ENCODE data around the gene TOR1B. TPM values are rescaled to one million over a fixed set of nuclear protein-coding genes. Genes with fewer than 3 reads are reported as not detected.

TOR1B gene
- total and polyA plus RNA-seq, 9 donors: 12.3 to 21.5 (median 15.0) TPM

- DNase-seq: no peak
- no peak overlapping the region for H3K4me3 ChIP-seq (ENCODE audit: low read length)
- no peaks in the 10 kb centered on the region for H3K27me3 ChIP-seq (ENCODE audit: control insufficient read depth, insufficient read depth, low read length)
- H3K9me3 ChIP-seq (replicated peaks; ENCODE audit: control insufficient read depth, low read depth, low read length): no peaks in the 10 kb centered on the region
- 71% methylated on average over 3 of the region's 5 CpGs for WGBS (ENCODE audit: insufficient coverage)
- no peaks in the 10 kb centered on the region for H3K4me1 ChIP-seq (ENCODE audit: control insufficient read depth, insufficient read depth, low read length)
- no peak overlapping the region for H3K27ac ChIP-seq (ENCODE audit: low read length)
- H3K36me3 ChIP-seq (ENCODE audit: control insufficient read depth, insufficient read depth, low read length): peaks cover 47% of the 10 kb centered on the region
Observed at GRCh38 chr9:129851821-129852220, 48.8 kb downstream of the TOR1B start.

- no peak for DNase-seq
Observed at GRCh38 chr9:129852579-129852978, 49.6 kb downstream of the TOR1B start.

GRCh38 chr9:129853614-129854013, 50.6 kb downstream of the TOR1B start:
- H3K4me1 ChIP-seq (ENCODE audit: control insufficient read depth, insufficient read depth, low read length): no peaks in the 10 kb centered on the region
- H3K27ac ChIP-seq (ENCODE audit: low read length): no peak overlapping the region
- H3K27me3 ChIP-seq (ENCODE audit: control insufficient read depth, insufficient read depth, low read length): no peaks in the 10 kb centered on the region
- no peak for DNase-seq
- peaks cover 64% of the 10 kb centered on the region for H3K36me3 ChIP-seq (ENCODE audit: control insufficient read depth, insufficient read depth, low read length)
- 0% methylated on average over 1 of the region's 3 CpGs for WGBS (ENCODE audit: insufficient coverage)
- H3K4me3 ChIP-seq (ENCODE audit: low read length): no peak overlapping the region
- no peaks in the 10 kb centered on the region for H3K9me3 ChIP-seq (replicated peaks; ENCODE audit: control insufficient read depth, low read depth, low read length)

More at GRCh38 chr9:129852579-129852978, 49.6 kb downstream of the TOR1B start:
- H3K9me3 ChIP-seq (replicated peaks; ENCODE audit: control insufficient read depth, low read depth, low read length): no peaks in the 10 kb centered on the region
- no peaks in the 10 kb centered on the region for H3K4me1 ChIP-seq (ENCODE audit: control insufficient read depth, insufficient read depth, low read length)
- H3K4me3 ChIP-seq (ENCODE audit: low read length): no peak overlapping the region
- H3K27ac ChIP-seq (ENCODE audit: low read length): no peak overlapping the region
- H3K27me3 ChIP-seq (ENCODE audit: control insufficient read depth, insufficient read depth, low read length): no peaks in the 10 kb centered on the region
- peaks cover 54% of the 10 kb centered on the region for H3K36me3 ChIP-seq (ENCODE audit: control insufficient read depth, insufficient read depth, low read length)
- 56% methylated on average over 3 of the region's 5 CpGs for WGBS (ENCODE audit: insufficient coverage)

GRCh38 chr9:129854588-129855110, 51.7 kb downstream of the TOR1B start:
- H3K36me3 ChIP-seq (ENCODE audit: control insufficient read depth, insufficient read depth, low read length): peaks cover 66% of the 10 kb centered on the region
- H3K27me3 ChIP-seq (ENCODE audit: control insufficient read depth, insufficient read depth, low read length): no peaks in the 10 kb centered on the region
- H3K4me1 ChIP-seq (ENCODE audit: control insufficient read depth, insufficient read depth, low read length): no peaks in the 10 kb centered on the region
- no peak for DNase-seq
- no peak overlapping the region for H3K4me3 ChIP-seq (ENCODE audit: low read length)
- WGBS (ENCODE audit: insufficient coverage): 100% methylated on average over 3 of the region's 4 CpGs
- H3K27ac ChIP-seq (ENCODE audit: low read length): no peak overlapping the region
- no peaks in the 10 kb centered on the region for H3K9me3 ChIP-seq (replicated peaks; ENCODE audit: control insufficient read depth, low read depth, low read length)

- Histone ChIP-seq H3K36me3 (ENCODE audit: control insufficient read depth, insufficient read depth, low read length) (peaks cover 72% of the 10 kb centered on the region), H3K27me3 (ENCODE audit: control insufficient read depth, insufficient read depth, low read length) (no peaks in the 10 kb centered on the region), H3K9me3 (replicated peaks; ENCODE audit: control insufficient read depth, low read depth, low read length) (no peaks in the 10 kb centered on the region), H3K4me1 (ENCODE audit: control insufficient read depth, insufficient read depth, low read length) (no peaks in the 10 kb centered on the region), H3K4me3 (ENCODE audit: low read length) (no peak overlapping the region), H3K27ac (ENCODE audit: low read length) (no peak overlapping the region)
- no peak for DNase-seq
- 91% methylated on average over 5 of the region's 7 CpGs for WGBS (ENCODE audit: insufficient coverage)
Observed at GRCh38 chr9:129857207-129857606, 54.2 kb downstream of the TOR1B start.

GRCh38 chr9:129858167-129858962, 55.4 kb downstream of the TOR1B start:
- Histone ChIP-seq H3K27me3 (ENCODE audit: control insufficient read depth, insufficient read depth, low read length) (no peaks in the 10 kb centered on the region), H3K4me3 (ENCODE audit: low read length) (no peak overlapping the region), H3K4me1 (ENCODE audit: control insufficient read depth, insufficient read depth, low read length) (no peaks in the 10 kb centered on the region), H3K27ac (ENCODE audit: low read length) (no peak overlapping the region), H3K36me3 (ENCODE audit: control insufficient read depth, insufficient read depth, low read length) (peaks cover 70% of the 10 kb centered on the region), H3K9me3 (replicated peaks; ENCODE audit: control insufficient read depth, low read depth, low read length) (no peaks in the 10 kb centered on the region)
- WGBS (ENCODE audit: insufficient coverage): 86% methylated on average over 11 of the region's 11 CpGs
- DNase-seq: no peak

Other genes starting within 250 kb of the TOR1B start
- gene C9orf50, start 182.1 kb upstream of the TOR1B start, total RNA-seq: not detected
- under 1 TPM in 4 of 8 donors, not detected in 4; 0.15 to 0.26 (median 0.19) TPM for gene C9orf50, start 182.1 kb upstream of the TOR1B start, polyA plus RNA-seq (ENCODE audit: insufficient read depth in 1 of 8, insufficient read length in 8 of 8, low replicate concordance in 1 of 8)
- gene NTMT1, start 177.0 kb upstream of the TOR1B start, total RNA-seq: 26.9 TPM
- gene NTMT1, start 177.0 kb upstream of the TOR1B start, polyA plus RNA-seq (ENCODE audit: insufficient read depth in 1 of 8, insufficient read length in 8 of 8, low replicate concordance in 1 of 8): 10 to 100 TPM; 33.2 to 41.9 (median 39.3) TPM
- 7.1 TPM for gene ASB6, start 161.0 kb upstream of the TOR1B start, total RNA-seq
- 10 to 100 TPM; 11.3 to 13.4 (median 12.8) TPM for gene ASB6, start 161.0 kb upstream of the TOR1B start, polyA plus RNA-seq (ENCODE audit: insufficient read depth in 1 of 8, insufficient read length in 8 of 8, low replicate concordance in 1 of 8)
- gene PRRX2, start 137.5 kb upstream of the TOR1B start, total RNA-seq: 8.9 TPM
- 1 to 10 TPM; 2.3 to 6.4 (median 3.9) TPM for gene PRRX2, start 137.5 kb upstream of the TOR1B start, polyA plus RNA-seq (ENCODE audit: insufficient read depth in 1 of 8, insufficient read length in 8 of 8, low replicate concordance in 1 of 8)
- gene PTGES, start 50.1 kb upstream of the TOR1B start, total RNA-seq: 7.9 TPM
- 10 to 100 TPM in 1 of 8 donors, 1 to 10 TPM in 7; 6.7 to 10.5 (median 8.5) TPM for gene PTGES, start 50.1 kb upstream of the TOR1B start, polyA plus RNA-seq (ENCODE audit: insufficient read depth in 1 of 8, insufficient read length in 8 of 8, low replicate concordance in 1 of 8)
- gene TOR1A, start 21.0 kb downstream of the TOR1B start, total RNA-seq: 14.9 TPM
- gene TOR1A, start 21.0 kb downstream of the TOR1B start, polyA plus RNA-seq (ENCODE audit: insufficient read depth in 1 of 8, insufficient read length in 8 of 8, low replicate concordance in 1 of 8): 10 to 100 TPM; 22.2 to 31.8 (median 24.4) TPM
- gene C9orf78, start 32.1 kb downstream of the TOR1B start, total RNA-seq: 36.2 TPM
- 10 to 100 TPM; 46.6 to 62.3 (median 50.7) TPM for gene C9orf78, start 32.1 kb downstream of the TOR1B start, polyA plus RNA-seq (ENCODE audit: insufficient read depth in 1 of 8, insufficient read length in 8 of 8, low replicate concordance in 1 of 8)
- 6.0 TPM for gene USP20, start 32.3 kb downstream of the TOR1B start, total RNA-seq
- gene USP20, start 32.3 kb downstream of the TOR1B start, polyA plus RNA-seq (ENCODE audit: insufficient read depth in 1 of 8, insufficient read length in 8 of 8, low replicate concordance in 1 of 8): 10 to 100 TPM; 11.9 to 16.5 (median 14.0) TPM
- 23.7 TPM for gene FNBP1, start 240.0 kb downstream of the TOR1B start, total RNA-seq
- 10 to 100 TPM; 15.0 to 28.4 (median 18.1) TPM for gene FNBP1, start 240.0 kb downstream of the TOR1B start, polyA plus RNA-seq (ENCODE audit: insufficient read depth in 1 of 8, insufficient read length in 8 of 8, low replicate concordance in 1 of 8)